Measurements from ENCODE around the gene GHRHR. TPM values are rescaled to one million over a fixed set of nuclear protein-coding genes. Genes with fewer than 3 reads are reported as not detected.

The GHRHR gene
- not detected in 2 replicates for total RNA-seq (2014; rRNA removed; shearing (Covaris generic); ENCODE audit: low replicate concordance)

DNA sequence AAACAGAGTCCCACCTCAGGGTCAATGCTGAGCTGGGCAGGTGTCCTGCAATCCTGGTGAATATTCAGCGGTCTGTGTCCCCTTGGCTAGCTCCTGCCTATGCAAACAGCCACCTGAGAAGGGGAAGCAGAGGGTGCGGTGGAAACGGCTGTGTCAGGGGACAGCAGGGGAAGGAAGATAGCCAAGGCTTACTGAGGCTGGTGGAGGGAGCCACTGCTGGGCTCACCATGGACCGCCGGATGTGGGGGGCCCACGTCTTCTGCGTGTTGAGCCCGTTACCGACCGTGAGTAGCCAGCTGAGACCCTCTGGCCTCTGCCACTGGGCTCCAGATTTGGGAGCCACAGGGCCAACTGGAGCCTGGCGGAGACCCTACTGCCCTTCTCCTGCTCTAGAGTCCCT, at the start of gene GHRHR:
Gene GHRHR (plus strand): TSS at position 112 of the 400 bp plus-strand sequence. CDS start 116 bp downstream, at position 228.
- Histone ChIP-seq H3K27me3 (ENCODE audit: low read length) (0 out of 2 replicates have a peak, but pooled peaks cover 2% of the 10 kb centered on the region), H3K4me2 (ENCODE audit: low read depth, low read length, poor library complexity, severe bottlenecking) (no peak within 1 kb of the TSS), H3K27ac (ENCODE audit: low read length) (no peak within 1 kb of the TSS), H3K36me3 (ENCODE audit: insufficient read depth, low read length) (no peaks in the 10 kb centered on the region), H3K9ac (ENCODE audit: low read length) (no peak within 1 kb of the TSS), H4K20me1 (ENCODE audit: insufficient read depth, low read depth, low read length) (no peaks in the 10 kb centered on the region), H3K4me3 (ENCODE audit: low read length) (no peak within 1 kb of the TSS), H3K9me3 (ENCODE audit: low read length) (no peaks in the 10 kb centered on the region), H3K79me2 (ENCODE audit: low read length) (no peaks in the 10 kb centered on the region), H3K4me1 (ENCODE audit: low read length) (peaks cover 7% of the 10 kb centered on the region), H3K9me2 (replicated peaks; ENCODE audit: insufficient read depth, low read length) (no peaks in the 10 kb centered on the region), H2AFZ (ENCODE audit: low read length) (no peak within 1 kb of the TSS)
- no peak for DNase-seq

GRCh38 chr7:30914596-30914995, 49.2 kb upstream of the GHRHR start:
- no peak overlapping the region for H3K27ac ChIP-seq (ENCODE audit: low read length)
- no peak overlapping the region for H2AFZ ChIP-seq (ENCODE audit: low read length)
- no peak for DNase-seq
- no peak overlapping the region for H3K4me2 ChIP-seq (ENCODE audit: low read depth, low read length, poor library complexity, severe bottlenecking)
- no peaks in the 10 kb centered on the region for H3K4me1 ChIP-seq (ENCODE audit: low read length)
- H3K9me3 ChIP-seq (ENCODE audit: low read length): no peaks in the 10 kb centered on the region
- no peak overlapping the region for H3K9ac ChIP-seq (ENCODE audit: low read length)
- H3K36me3 ChIP-seq (ENCODE audit: insufficient read depth, low read length): no peaks in the 10 kb centered on the region
- no peaks in the 10 kb centered on the region for H4K20me1 ChIP-seq (ENCODE audit: insufficient read depth, low read depth, low read length)
- no peaks in the 10 kb centered on the region for H3K27me3 ChIP-seq (ENCODE audit: low read length)
- H3K9me2 ChIP-seq (replicated peaks; ENCODE audit: insufficient read depth, low read length): no peaks in the 10 kb centered on the region
- no peak overlapping the region for H3K4me3 ChIP-seq (ENCODE audit: low read length)
- no peaks in the 10 kb centered on the region for H3K79me2 ChIP-seq (ENCODE audit: low read length)

DNA sequence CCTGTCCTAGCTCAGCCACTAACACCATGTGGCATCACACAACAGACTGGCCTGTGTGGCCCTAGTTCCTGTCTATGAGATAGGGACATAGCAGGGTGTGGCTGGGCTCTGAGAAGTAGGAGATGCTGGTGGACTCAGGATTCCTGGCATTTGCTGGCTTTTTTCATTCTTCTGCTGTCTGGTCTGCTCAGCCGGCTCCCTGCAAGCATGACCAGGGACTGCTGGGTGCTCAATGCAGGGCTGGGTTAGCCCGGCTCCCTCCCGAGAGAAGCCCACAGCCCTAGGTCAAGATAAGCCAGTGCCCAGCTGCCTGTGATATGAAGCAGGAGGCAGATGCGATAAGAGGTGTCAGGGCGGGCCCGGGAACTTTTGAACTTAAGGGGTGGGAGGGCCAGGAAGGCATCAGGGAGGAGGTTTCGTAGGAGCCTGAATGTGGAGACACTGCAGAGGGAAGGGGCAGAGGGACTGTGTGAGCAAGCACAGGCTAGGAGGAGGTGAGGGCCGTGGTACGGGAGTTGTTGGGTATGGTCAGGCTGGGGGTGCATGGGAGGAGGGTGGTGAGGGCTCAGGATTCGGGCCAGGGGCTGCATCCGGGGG, 48.6 kb upstream of the GHRHR start:
- no peak overlapping the region for H3K9ac ChIP-seq (ENCODE audit: low read length)
- no peak overlapping the region for H3K4me3 ChIP-seq (ENCODE audit: low read length)
- no peaks in the 10 kb centered on the region for H3K36me3 ChIP-seq (ENCODE audit: insufficient read depth, low read length)
- no peak overlapping the region for H3K4me2 ChIP-seq (ENCODE audit: low read depth, low read length, poor library complexity, severe bottlenecking)
- no peaks in the 10 kb centered on the region for H3K79me2 ChIP-seq (ENCODE audit: low read length)
- H3K27me3 ChIP-seq (ENCODE audit: low read length): no peaks in the 10 kb centered on the region
- H3K9me3 ChIP-seq (ENCODE audit: low read length): no peaks in the 10 kb centered on the region
- no peaks in the 10 kb centered on the region for H4K20me1 ChIP-seq (ENCODE audit: insufficient read depth, low read depth, low read length)
- no peaks in the 10 kb centered on the region for H3K4me1 ChIP-seq (ENCODE audit: low read length)
- no peak for DNase-seq
- no peaks in the 10 kb centered on the region for H3K9me2 ChIP-seq (replicated peaks; ENCODE audit: insufficient read depth, low read length)
- no peak overlapping the region for H3K27ac ChIP-seq (ENCODE audit: low read length)
- no peak overlapping the region for H2AFZ ChIP-seq (ENCODE audit: low read length)

- Histone ChIP-seq H3K4me3 (ENCODE audit: low read length) (no peak overlapping the region), H3K79me2 (ENCODE audit: low read length) (no peaks in the 10 kb centered on the region), H4K20me1 (ENCODE audit: insufficient read depth, low read depth, low read length) (no peaks in the 10 kb centered on the region), H3K27me3 (ENCODE audit: low read length) (no peaks in the 10 kb centered on the region), H2AFZ (ENCODE audit: low read length) (no peak overlapping the region), H3K27ac (ENCODE audit: low read length) (no peak overlapping the region), H3K4me1 (ENCODE audit: low read length) (no peaks in the 10 kb centered on the region), H3K9me3 (ENCODE audit: low read length) (no peaks in the 10 kb centered on the region), H3K36me3 (ENCODE audit: insufficient read depth, low read length) (no peaks in the 10 kb centered on the region), H3K4me2 (ENCODE audit: low read depth, low read length, poor library complexity, severe bottlenecking) (no peak overlapping the region), H3K9ac (ENCODE audit: low read length) (no peak overlapping the region), H3K9me2 (replicated peaks; ENCODE audit: insufficient read depth, low read length) (no peaks in the 10 kb centered on the region)
- DNase-seq: no peak
Measured at GRCh38 chr7:30915751-30916150, 48.0 kb upstream of the GHRHR start.

- no peaks in the 10 kb centered on the region for H3K9me3 ChIP-seq (ENCODE audit: low read length)
- H3K9me2 ChIP-seq (replicated peaks; ENCODE audit: insufficient read depth, low read length): no peaks in the 10 kb centered on the region
- no peaks in the 10 kb centered on the region for H3K36me3 ChIP-seq (ENCODE audit: insufficient read depth, low read length)
- H4K20me1 ChIP-seq (ENCODE audit: insufficient read depth, low read depth, low read length): no peaks in the 10 kb centered on the region
- H3K79me2 ChIP-seq (ENCODE audit: low read length): no peaks in the 10 kb centered on the region
- no peaks in the 10 kb centered on the region for H3K27me3 ChIP-seq (ENCODE audit: low read length)
- DNase-seq: no peak
- H3K9ac ChIP-seq (ENCODE audit: low read length): no peak overlapping the region
- H3K4me1 ChIP-seq (ENCODE audit: low read length): no peaks in the 10 kb centered on the region
- no peak overlapping the region for H3K4me3 ChIP-seq (ENCODE audit: low read length)
- H3K4me2 ChIP-seq (ENCODE audit: low read depth, low read length, poor library complexity, severe bottlenecking): no peak overlapping the region
- no peak overlapping the region for H2AFZ ChIP-seq (ENCODE audit: low read length)
- H3K27ac ChIP-seq (ENCODE audit: low read length): no peak overlapping the region
Measured at GRCh38 chr7:30916255-30916654, 47.5 kb upstream of the GHRHR start.

GRCh38 chr7:30916767-30917166, 47.0 kb upstream of the GHRHR start:
- H3K27ac ChIP-seq (ENCODE audit: low read length): no peak overlapping the region
- no peaks in the 10 kb centered on the region for H3K4me1 ChIP-seq (ENCODE audit: low read length)
- H3K9me2 ChIP-seq (replicated peaks; ENCODE audit: insufficient read depth, low read length): no peaks in the 10 kb centered on the region
- no peaks in the 10 kb centered on the region for H3K9me3 ChIP-seq (ENCODE audit: low read length)
- H4K20me1 ChIP-seq (ENCODE audit: insufficient read depth, low read depth, low read length): no peaks in the 10 kb centered on the region
- no peak overlapping the region for H2AFZ ChIP-seq (ENCODE audit: low read length)
- no peaks in the 10 kb centered on the region for H3K79me2 ChIP-seq (ENCODE audit: low read length)
- H3K9ac ChIP-seq (ENCODE audit: low read length): no peak overlapping the region
- no peak overlapping the region for H3K4me3 ChIP-seq (ENCODE audit: low read length)
- no peak overlapping the region for H3K4me2 ChIP-seq (ENCODE audit: low read depth, low read length, poor library complexity, severe bottlenecking)
- no peaks in the 10 kb centered on the region for H3K36me3 ChIP-seq (ENCODE audit: insufficient read depth, low read length)
- H3K27me3 ChIP-seq (ENCODE audit: low read length): no peaks in the 10 kb centered on the region
- no peak for DNase-seq

GRCh38 chr7:30917216-30917893, 46.4 kb upstream of the GHRHR start:
- no peaks in the 10 kb centered on the region for H3K36me3 ChIP-seq (ENCODE audit: insufficient read depth, low read length)
- no peaks in the 10 kb centered on the region for H4K20me1 ChIP-seq (ENCODE audit: insufficient read depth, low read depth, low read length)
- no peak for DNase-seq
- no peak overlapping the region for H2AFZ ChIP-seq (ENCODE audit: low read length)
- H3K4me1 ChIP-seq (ENCODE audit: low read length): no peaks in the 10 kb centered on the region
- H3K4me3 ChIP-seq (ENCODE audit: low read length): no peak overlapping the region
- no peak overlapping the region for H3K9ac ChIP-seq (ENCODE audit: low read length)
- H3K4me2 ChIP-seq (ENCODE audit: low read depth, low read length, poor library complexity, severe bottlenecking): no peak overlapping the region
- H3K27me3 ChIP-seq (ENCODE audit: low read length): no peaks in the 10 kb centered on the region
- no peak overlapping the region for H3K27ac ChIP-seq (ENCODE audit: low read length)
- no peaks in the 10 kb centered on the region for H3K9me2 ChIP-seq (replicated peaks; ENCODE audit: insufficient read depth, low read length)
- no peaks in the 10 kb centered on the region for H3K79me2 ChIP-seq (ENCODE audit: low read length)
- no peaks in the 10 kb centered on the region for H3K9me3 ChIP-seq (ENCODE audit: low read length)

DNA sequence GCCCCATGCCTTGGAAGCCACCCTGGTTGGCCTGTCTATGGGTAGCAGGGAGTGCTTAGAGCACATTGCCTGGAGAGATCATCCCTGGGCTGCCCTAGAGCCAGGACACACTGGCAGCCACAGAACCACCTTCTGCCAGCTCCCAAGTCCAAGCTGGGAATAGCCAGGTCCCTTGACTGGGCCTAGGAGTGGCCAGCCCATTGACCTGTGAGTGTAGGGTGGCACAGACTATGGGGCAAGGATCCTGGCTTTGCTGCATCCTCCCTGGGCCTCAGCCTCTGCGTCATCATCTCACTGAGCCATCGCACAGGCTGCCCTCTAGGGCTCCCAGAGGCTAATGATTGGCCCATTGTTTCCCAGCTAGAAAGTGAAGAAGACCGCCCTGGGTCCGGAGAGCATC, 45.1 kb upstream of the GHRHR start:
- H3K79me2 ChIP-seq (ENCODE audit: low read length): no peaks in the 10 kb centered on the region
- H3K9me3 ChIP-seq (ENCODE audit: low read length): no peaks in the 10 kb centered on the region
- no peaks in the 10 kb centered on the region for H4K20me1 ChIP-seq (ENCODE audit: insufficient read depth, low read depth, low read length)
- no peak overlapping the region for H3K9ac ChIP-seq (ENCODE audit: low read length)
- H2AFZ ChIP-seq (ENCODE audit: low read length): no peak overlapping the region
- H3K36me3 ChIP-seq (ENCODE audit: insufficient read depth, low read length): no peaks in the 10 kb centered on the region
- no peak overlapping the region for H3K27ac ChIP-seq (ENCODE audit: low read length)
- H3K4me3 ChIP-seq (ENCODE audit: low read length): no peak overlapping the region
- H3K27me3 ChIP-seq (ENCODE audit: low read length): no peaks in the 10 kb centered on the region
- no peaks in the 10 kb centered on the region for H3K9me2 ChIP-seq (replicated peaks; ENCODE audit: insufficient read depth, low read length)
- no peak for DNase-seq
- no peak overlapping the region for H3K4me2 ChIP-seq (ENCODE audit: low read depth, low read length, poor library complexity, severe bottlenecking)
- H3K4me1 ChIP-seq (ENCODE audit: low read length): no peaks in the 10 kb centered on the region
